IMR-90 (cell line): Measurements from ENCODE around the gene IL18BP. TPM values are rescaled to one million over a fixed set of nuclear protein-coding genes. Genes with fewer than 3 reads are reported as not detected.

Experiments used
- ATAC-seq: fragments of 200-7000 bp; cut with Tn5 transposase; 2 replicates; pipeline ENCODE4 v1.9.1; 2020; ENCODE audit warnings: low read depth, mild to moderate bottlenecking, moderate library complexity
- BruUV-seq: library from RNA; stranded (reverse); fragments of 400-500 nt; replicated peaks from 2 replicates; lab custom pipeline; 2021; lab: Mats Ljungman, UMichigan
- CTCF ChIA-PET: fragments of 300-600 bp; formaldehyde crosslinking; extraction: SDS; loops from one replicate; lab custom pipeline; 2021; ENCODE audit warnings: antibody characterized with exemption; lab: Yijun Ruan, JAX
- POLR2A ChIA-PET: fragments of 300-600 bp; sonication (Branson Sonifier 250); formaldehyde crosslinking; loops from one replicate; lab custom pipeline; 2022; ENCODE audit warnings: antibody characterized with exemption; ENCODE audit not compliant: unreplicated experiment; lab: Charles Lee
- DNase-seq: peaks from one replicate; pipeline ENCODE4 v3.0.0; 2013
- H2AFZ ChIP-seq: replicated peaks from 2 replicates; pipeline ENCODE3; 2013; ENCODE audit warnings: low read length, mild to moderate bottlenecking; ENCODE audit not compliant: poor library complexity
- H2AK5ac ChIP-seq: 2 replicates; pipeline ENCODE4 v1.6.1; 2013; ENCODE audit warnings: low read depth, low read length, inconsistent platforms
- H2AK9ac ChIP-seq: replicated peaks from 2 replicates; pipeline ENCODE3; 2013; ENCODE audit warnings: mild to moderate bottlenecking, low read depth, low read length, moderate library complexity; ENCODE audit not compliant: poor library complexity
- H2BK120ac ChIP-seq: 2 replicates; pipeline ENCODE4 v1.6.1; 2013; ENCODE audit warnings: low read depth, low read length, inconsistent platforms
- H2BK15ac ChIP-seq: 3 replicates; pipeline ENCODE4 v1.6.1; 2013; ENCODE audit warnings: low read depth, low read length, inconsistent platforms
- H2BK20ac ChIP-seq: 2 replicates; pipeline ENCODE4 v1.6.1; 2013; ENCODE audit warnings: low read depth, mild to moderate bottlenecking, inconsistent platforms, low read length, moderate library complexity
- H2BK5ac ChIP-seq: 2 replicates; pipeline ENCODE4 v1.6.1; 2013; ENCODE audit warnings: mild to moderate bottlenecking, low read depth, low read length, inconsistent platforms; ENCODE audit not compliant: poor library complexity, severe bottlenecking
- H3K14ac ChIP-seq: replicated peaks from 2 replicates; pipeline ENCODE4 v1.6.1; 2013; ENCODE audit warnings: low read depth, low read length, inconsistent platforms
- H3K18ac ChIP-seq: 2 replicates; pipeline ENCODE4 v1.6.1; 2013; ENCODE audit warnings: low read depth, low read length, control low read depth
- H3K23ac ChIP-seq: 2 replicates; pipeline ENCODE4 v1.6.1; 2013; ENCODE audit warnings: low read depth, low read length, inconsistent platforms
- H3K27ac ChIP-seq: 2 replicates; pipeline ENCODE4 v1.5.1; 2013; ENCODE audit warnings: mild to moderate bottlenecking, control low read depth, low read length; ENCODE audit not compliant: insufficient read depth
- H3K27me3 ChIP-seq: 2 replicates; pipeline ENCODE4 v1.6.1; 2013; ENCODE audit warnings: low read length; ENCODE audit not compliant: control insufficient read depth, insufficient read depth
- H3K36me3 ChIP-seq: 2 replicates; pipeline ENCODE4 v1.6.1; 2013; ENCODE audit warnings: low read length, mixed read lengths; ENCODE audit not compliant: control insufficient read depth, insufficient read depth
- H3K4ac ChIP-seq: 2 replicates; pipeline ENCODE4 v1.6.1; 2013; ENCODE audit warnings: low read depth, low read length, inconsistent platforms
- H3K4me1 ChIP-seq: 2 replicates; pipeline ENCODE4 v1.6.1; 2013; ENCODE audit warnings: low read length, mixed read lengths; ENCODE audit not compliant: control insufficient read depth, insufficient read depth
- H3K4me2 ChIP-seq: 2 replicates; pipeline ENCODE4 v1.6.1; 2013; ENCODE audit warnings: low read depth, mild to moderate bottlenecking, control low read depth, low read length, moderate library complexity
- H3K4me3 ChIP-seq: 2 replicates; pipeline ENCODE4 v1.5.1; 2013; ENCODE audit warnings: low read depth, mild to moderate bottlenecking, control low read depth, low read length, moderate library complexity; ENCODE audit not compliant: insufficient read depth
- H3K56ac ChIP-seq: 2 replicates; pipeline ENCODE4 v1.6.1; 2013; ENCODE audit warnings: low read length, inconsistent platforms; ENCODE audit not compliant: insufficient read depth; ENCODE audit errors: extremely low read depth
- H3K79me1 ChIP-seq, 2 experiments: 2 replicates each; pipeline ENCODE4 v1.6.1; 2013; ENCODE audit warnings: low read length in 2 of 2, inconsistent platforms in 1 of 2, low read depth in 1 of 2
- H3K9ac ChIP-seq: 2 replicates; pipeline ENCODE4 v1.6.1; 2013; ENCODE audit warnings: low read depth, low read length, control low read depth
- H3K9me1 ChIP-seq: 2 replicates; pipeline ENCODE4 v1.6.1; 2013; ENCODE audit warnings: low read length, inconsistent platforms; ENCODE audit not compliant: insufficient read depth
- H3K9me3 ChIP-seq: 2 replicates; pipeline ENCODE4 v1.6.1; 2013; ENCODE audit warnings: low read length; ENCODE audit not compliant: control insufficient read depth, insufficient read depth
- H4K20me1 ChIP-seq: 2 replicates; pipeline ENCODE4 v1.6.1; 2013; ENCODE audit warnings: low read length, inconsistent platforms; ENCODE audit not compliant: insufficient read depth
- H4K5ac ChIP-seq: 2 replicates; pipeline ENCODE4 v1.6.1; 2013; ENCODE audit warnings: mild to moderate bottlenecking, low read depth, low read length, control low read depth
- H4K8ac ChIP-seq, 2 experiments: 2 replicates each; pipeline ENCODE4 v1.6.1; 2013; ENCODE audit warnings: low read depth in 2 of 2, low read length in 2 of 2, control low read depth in 1 of 2, inconsistent platforms in 1 of 2
- H4K91ac ChIP-seq: 2 replicates; pipeline ENCODE4 v1.6.1; 2013; ENCODE audit warnings: low read depth, low read length, inconsistent platforms; ENCODE audit not compliant: insufficient read depth
- BHLHE40 ChIP-seq: fragments of 150-350 bp; IDR thresholded peaks from 2 replicates; pipeline ENCODE4 v1.6.1; 2016; ENCODE audit warnings: mild to moderate bottlenecking, low read depth, low read length
- CEBPB ChIP-seq: IDR thresholded peaks from 2 replicates; pipeline ENCODE4 v1.6.1; 2012; ENCODE audit warnings: low read depth, low read length, improper control_type of control experiment
- CHD1 ChIP-seq: IDR thresholded peaks from 2 replicates; pipeline ENCODE4 v1.6.1; 2012; ENCODE audit warnings: low read depth, low read length, improper control_type of control experiment
- FOS ChIP-seq: fragments of 150-350 bp; IDR thresholded peaks from 2 replicates; pipeline ENCODE4 v1.6.1; 2016; ENCODE audit warnings: low read depth, low read length
- MAFK ChIP-seq: IDR thresholded peaks from 2 replicates; pipeline ENCODE4 v1.6.1; 2012; ENCODE audit warnings: low read depth, low read length, improper control_type of control experiment
- MAZ ChIP-seq: IDR thresholded peaks from 2 replicates; pipeline ENCODE4 v1.6.1; 2012; ENCODE audit warnings: low read depth, mild to moderate bottlenecking, low read length, improper control_type of control experiment, moderate library complexity, borderline replicate concordance
- MXI1 ChIP-seq: IDR thresholded peaks from 2 replicates; pipeline ENCODE4 v1.6.1; 2012; ENCODE audit warnings: low read depth, mild to moderate bottlenecking, low read length, moderate library complexity, borderline replicate concordance
- NFE2L2 ChIP-seq: fragments of 150-350 bp; IDR thresholded peaks from 2 replicates; pipeline ENCODE4 v1.6.1; 2016; ENCODE audit warnings: low read depth, mild to moderate bottlenecking, low read length
- POLR2A ChIP-seq: IDR thresholded peaks from 2 replicates; pipeline ENCODE4 v1.6.1; 2012; ENCODE audit warnings: mild to moderate bottlenecking, low read depth, low read length
- RAD21 ChIP-seq: IDR thresholded peaks from 2 replicates; pipeline ENCODE4 v1.6.1; 2012; ENCODE audit warnings: low read length, improper control_type of control experiment
- RCOR1 ChIP-seq: IDR thresholded peaks from 2 replicates; pipeline ENCODE4 v1.6.1; 2012; ENCODE audit warnings: mild to moderate bottlenecking, low read length, improper control_type of control experiment; ENCODE audit not compliant: insufficient replicate concordance
- RFX5 ChIP-seq: IDR thresholded peaks from 2 replicates; pipeline ENCODE4 v1.8.0; 2012; ENCODE audit warnings: low read depth, mild to moderate bottlenecking, low read length, moderate library complexity
- SMC3 ChIP-seq: fragments of 150-350 bp; IDR thresholded peaks from 2 replicates; pipeline ENCODE4 v1.6.1; 2016; ENCODE audit warnings: low read depth, mild to moderate bottlenecking, antibody characterized with exemption, low read length, moderate library complexity
- WGBS, 2 experiments: methylation state at CpG; one replicate each; pipeline versions ENCODE4 v1.1.5 to v1.1.7; 2013; ENCODE audit warnings: missing lambda C conversion rate in 2 of 2; ENCODE audit not compliant: insufficient read length in 1 of 2; ENCODE audit errors: extremely low coverage in 2 of 2; 5-methylcytosine and 5-hydroxymethylcytosine counted together
- dilution Hi-C: fragments of 300-500 bp; cut with HindIII; formaldehyde crosslinking; loops from one replicate; pipeline ENCODE4 v1.14.3; 2018; ENCODE audit warnings: low sequenced_read_pairs; ENCODE audit not compliant: unreplicated experiment
- in situ Hi-C: fragments of 300-500 bp; cut with MboI; formaldehyde crosslinking; loops from 3 replicates; pipeline ENCODE4 v1.14.3; 2019; ENCODE audit warnings: low sequenced_read_pairs, inconsistent platforms, mixed read lengths
- intact Hi-C: fragments of 100-400 bp; cut with micrococcal nuclease; formaldehyde crosslinking; loops from 2 replicates; pipeline ENCODE4 v1.10.0; 2022
- polyA plus RNA-seq, 3 experiments: library from polyadenylated mRNA; depleted of rRNA; stranded (reverse); fragments of >200 nt; gene quantifications; 2 replicates each; pipeline ENCODE4 v1.2.3, GENCODE V29; 2012; ENCODE audit warnings: low replicate concordance in 1 of 3
- total RNA-seq: library from RNA; depleted of rRNA; stranded (reverse); fragments of >200 nt; gene quantifications from 2 replicates; pipeline ENCODE4 v1.2.3, GENCODE V29; 2012
- TF ChIP-seq, protein P1 (sequence below): fragments of 150-350 bp; IDR thresholded peaks from 2 replicates; pipeline ENCODE4 v1.6.1; 2017; ENCODE audit warnings: mild to moderate bottlenecking, antibody characterized with exemption, low read length, low read depth
- TF ChIP-seq, protein P2 (sequence below): conservative IDR thresholded peaks from 2 replicates; pipeline ENCODE4 v1.5.1; 2012; ENCODE audit warnings: mild to moderate bottlenecking, low read depth, low read length, improper control_type of control experiment
- TF ChIP-seq, protein P3 (sequence below): fragments of 150-350 bp; IDR thresholded peaks from 2 replicates; pipeline ENCODE4 v1.6.1; 2016; ENCODE audit warnings: low read depth, mild to moderate bottlenecking, low read length, moderate library complexity, borderline replicate concordance

The IL18BP gene
- total and polyA plus RNA-seq, 2 of the 4 experiments (the other 2 are of a cell fraction) = 0.90 to 3.2 TPM

DNA sequence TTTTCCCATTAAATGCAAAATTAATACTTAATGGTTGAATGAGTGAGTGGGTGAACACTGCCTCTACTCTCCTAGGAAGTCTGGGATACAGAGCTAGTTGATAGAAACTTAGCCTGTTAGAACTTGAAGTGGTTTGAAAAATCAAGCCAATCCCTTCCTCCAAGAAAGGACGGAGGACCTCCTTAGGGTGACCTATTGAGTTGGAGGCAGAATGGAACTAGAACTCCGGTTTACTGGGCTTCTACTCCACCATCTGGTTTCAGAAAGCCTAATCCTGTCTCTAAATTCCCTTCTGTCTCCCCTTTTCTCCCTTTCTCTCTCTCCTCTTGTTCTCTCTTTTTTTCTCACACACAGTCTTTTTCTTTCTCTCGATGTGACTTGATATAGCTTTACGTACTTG lies 19.6 kb upstream of the IL18BP start:
- in situ Hi-C loops = no loop called here
- no peak overlapping the region for H3K9ac ChIP-seq
- DNase-seq (no peak), ATAC-seq (no peak)
- dilution Hi-C loops = no loop called here
- H3K18ac ChIP-seq = no peak overlapping the region
- no peak overlapping the region for H4K5ac ChIP-seq
- H4K91ac ChIP-seq = no peak overlapping the region
- H2BK5ac ChIP-seq = no peak overlapping the region
- no peak overlapping the region for H3K14ac ChIP-seq
- TF ChIP-seq MXI1 (no peak), RFX5 (no peak), BHLHE40 (no peak), SMC3 (no peak), RCOR1 (no peak), RAD21 (no peak), NFE2L2 (no peak), CEBPB (no peak), MAFK (no peak), CHD1 (no peak), FOS (no peak), POLR2A (no peak), MAZ (no peak)
- TF ChIP-seq, protein P1, sequence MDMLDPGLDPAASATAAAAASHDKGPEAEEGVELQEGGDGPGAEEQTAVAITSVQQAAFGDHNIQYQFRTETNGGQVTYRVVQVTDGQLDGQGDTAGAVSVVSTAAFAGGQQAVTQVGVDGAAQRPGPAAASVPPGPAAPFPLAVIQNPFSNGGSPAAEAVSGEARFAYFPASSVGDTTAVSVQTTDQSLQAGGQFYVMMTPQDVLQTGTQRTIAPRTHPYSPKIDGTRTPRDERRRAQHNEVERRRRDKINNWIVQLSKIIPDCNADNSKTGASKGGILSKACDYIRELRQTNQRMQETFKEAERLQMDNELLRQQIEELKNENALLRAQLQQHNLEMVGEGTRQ = no peak
- TF ChIP-seq, protein P2, sequence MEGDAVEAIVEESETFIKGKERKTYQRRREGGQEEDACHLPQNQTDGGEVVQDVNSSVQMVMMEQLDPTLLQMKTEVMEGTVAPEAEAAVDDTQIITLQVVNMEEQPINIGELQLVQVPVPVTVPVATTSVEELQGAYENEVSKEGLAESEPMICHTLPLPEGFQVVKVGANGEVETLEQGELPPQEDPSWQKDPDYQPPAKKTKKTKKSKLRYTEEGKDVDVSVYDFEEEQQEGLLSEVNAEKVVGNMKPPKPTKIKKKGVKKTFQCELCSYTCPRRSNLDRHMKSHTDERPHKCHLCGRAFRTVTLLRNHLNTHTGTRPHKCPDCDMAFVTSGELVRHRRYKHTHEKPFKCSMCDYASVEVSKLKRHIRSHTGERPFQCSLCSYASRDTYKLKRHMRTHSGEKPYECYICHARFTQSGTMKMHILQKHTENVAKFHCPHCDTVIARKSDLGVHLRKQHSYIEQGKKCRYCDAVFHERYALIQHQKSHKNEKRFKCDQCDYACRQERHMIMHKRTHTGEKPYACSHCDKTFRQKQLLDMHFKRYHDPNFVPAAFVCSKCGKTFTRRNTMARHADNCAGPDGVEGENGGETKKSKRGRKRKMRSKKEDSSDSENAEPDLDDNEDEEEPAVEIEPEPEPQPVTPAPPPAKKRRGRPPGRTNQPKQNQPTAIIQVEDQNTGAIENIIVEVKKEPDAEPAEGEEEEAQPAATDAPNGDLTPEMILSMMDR = no peak
- TF ChIP-seq, protein P3, sequence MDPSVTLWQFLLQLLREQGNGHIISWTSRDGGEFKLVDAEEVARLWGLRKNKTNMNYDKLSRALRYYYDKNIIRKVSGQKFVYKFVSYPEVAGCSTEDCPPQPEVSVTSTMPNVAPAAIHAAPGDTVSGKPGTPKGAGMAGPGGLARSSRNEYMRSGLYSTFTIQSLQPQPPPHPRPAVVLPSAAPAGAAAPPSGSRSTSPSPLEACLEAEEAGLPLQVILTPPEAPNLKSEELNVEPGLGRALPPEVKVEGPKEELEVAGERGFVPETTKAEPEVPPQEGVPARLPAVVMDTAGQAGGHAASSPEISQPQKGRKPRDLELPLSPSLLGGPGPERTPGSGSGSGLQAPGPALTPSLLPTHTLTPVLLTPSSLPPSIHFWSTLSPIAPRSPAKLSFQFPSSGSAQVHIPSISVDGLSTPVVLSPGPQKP = no peak
- no peak overlapping the region for H2BK20ac ChIP-seq
- H3K9me1 ChIP-seq = peaks cover 4% of the 10 kb centered on the region; the same call in 1 of the 2 replicates
- no TSS peak for BruUV-seq
- H2BK15ac ChIP-seq = no peak overlapping the region
- peaks cover 5% of the 10 kb centered on the region for H3K36me3 ChIP-seq
- no CpG with 5 or more reads among the region's 4 CpGs for WGBS, 2 experiments
- CTCF ChIA-PET = interaction anchor here (1.0 to 1.5 kb wide), 3 partner anchors 20 to 452 kb away, joined by 3 to 5 read pairs (median 3); no protein-coding TSS in a partner anchor
- no peak overlapping the region for H3K4me2 ChIP-seq
- peaks cover 8% of the 10 kb centered on the region for H3K4me1 ChIP-seq
- H3K4me3 ChIP-seq = no peak overlapping the region
- H4K20me1 ChIP-seq = peaks cover 11% of the 10 kb centered on the region; the same call in 1 of the 2 replicates
- no peak overlapping the region for H2BK120ac ChIP-seq
- POLR2A ChIA-PET = no interaction called here
- H2AK9ac ChIP-seq = no peak overlapping the region
- intact Hi-C loops = no loop called here
- no peak overlapping the region for H3K4ac ChIP-seq
- H2AK5ac ChIP-seq = no peak overlapping the region
- no peaks in the 10 kb centered on the region for H3K27me3 ChIP-seq
- no peak overlapping the region for H2AFZ ChIP-seq
- no peaks in the 10 kb centered on the region for H3K9me3 ChIP-seq
- H3K79me1 ChIP-seq = peaks cover 16 to 41% of the 10 kb centered on the region in 2 experiments; a peak in 3 of 4 replicates
- no peak overlapping the region for H4K8ac ChIP-seq
- no peak overlapping the region for H3K23ac ChIP-seq
- no peak overlapping the region for H3K27ac ChIP-seq
- no peak overlapping the region for H3K56ac ChIP-seq
